Gastrocnemius medialis (tissue), 4 donors: ENCODE measurements around the gene CIDEC. TPM values are rescaled to one million over a fixed set of nuclear protein-coding genes. Genes with fewer than 3 reads are reported as not detected.

ENCODE experiments used
- ATAC-seq, 2 donors: fragments of 150-250 bp; one replicate each; pipeline ENCODE4 v1.9.1; 2016
- DNase-seq, 2 donors: peaks; one replicate each; pipeline ENCODE4 v3.0.0-alpha.2; 2019
- H3K27ac ChIP-seq, 4 donors: fragments of 200-600 bp; sonication (generic); 1 replicate in 1 of 4; 2 replicates in 3 of 4; pipeline ENCODE4 v1.5.1; 2016 to 2018; ENCODE audit warnings: mild to moderate bottlenecking in 2 of 4, moderate library complexity in 1 of 4
- H3K27me3 ChIP-seq, 3 donors: fragments of 200-600 bp; sonication (generic) in 2 of 3; 1 replicate in 1 of 3; 2 replicates in 2 of 3; pipeline versions ENCODE4 v1.5.1 to v1.6.0; 2016 to 2019; ENCODE audit warnings: mild to moderate bottlenecking in 1 of 3, moderate library complexity in 1 of 3
- H3K36me3 ChIP-seq, 2 donors: fragments of 200-600 bp; sonication (generic) in 1 of 2; one replicate each; pipeline ENCODE4 v1.5.1; 2017 to 2018
- H3K4me1 ChIP-seq, 2 donors: fragments of 200-600 bp; sonication (generic) in 1 of 2; one replicate each; pipeline ENCODE4 v1.5.1; 2016 to 2017; ENCODE audit warnings: mild to moderate bottlenecking in 2 of 2
- H3K4me3 ChIP-seq, 4 donors: fragments of 200-600 bp; sonication (generic) in 3 of 4; 1 replicate in 1 of 4; 2 replicates in 3 of 4; pipeline ENCODE4 v1.5.1; 2016 to 2019; ENCODE audit warnings: mild to moderate bottlenecking in 2 of 4
- H3K9me3 ChIP-seq, 3 donors: fragments of 200-600 bp; sonication (generic) in 2 of 3; 1 replicate in 1 of 3; 2 replicates in 2 of 3; pipeline ENCODE4 v1.5.1; 2016 to 2019
- POLR2A ChIP-seq, 2 donors: fragments of 450-650 bp; IDR thresholded peaks; one replicate each; pipeline ENCODE4 v1.6.1; 2017; ENCODE audit warnings: antibody characterized with exemption in 2 of 2, mild to moderate bottlenecking in 2 of 2, moderate library complexity in 2 of 2
- in situ Hi-C, 4 donors: fragments of 200-750 bp; cut with MboI; loops; one replicate each; pipeline versions ENCODE4 v1.15.0 to v1.8.0; 2017; ENCODE audit warnings: low sequenced_read_pairs in 4 of 4
- intact Hi-C: fragments of 100-400 bp; cut with DNase I; formaldehyde crosslinking; loops from one replicate; pipeline ENCODE4 v1.15.1; 2023; ENCODE audit warnings: low total_unique reads
- total RNA-seq, 4 donors: library from RNA; depleted of rRNA; stranded (reverse); fragments of >200 nt; gene quantifications; one replicate each; pipeline versions ENCODE4 v1.1.0 to v1.2.3, GENCODE V29; 2016
- TF ChIP-seq, protein P1 (sequence below), 5 experiments: fragments of 450-650 bp in 3 of 5; fragments of 200-600 bp in 2 of 5; sonication (generic) in 2 of 5; IDR thresholded peaks in 4 of 5; conservative IDR thresholded peaks in 1 of 5; 1 replicate in 4 of 5; 2 replicates in 1 of 5; pipeline ENCODE4 v1.5.1; 2016 to 2019; ENCODE audit warnings: antibody characterized with exemption in 5 of 5, mild to moderate bottlenecking in 3 of 5, moderate library complexity in 3 of 5

The CIDEC gene
- total RNA-seq, 4 donors from 2014 or later = 1.4 to 13.4 (median 3.5) TPM

DNA sequence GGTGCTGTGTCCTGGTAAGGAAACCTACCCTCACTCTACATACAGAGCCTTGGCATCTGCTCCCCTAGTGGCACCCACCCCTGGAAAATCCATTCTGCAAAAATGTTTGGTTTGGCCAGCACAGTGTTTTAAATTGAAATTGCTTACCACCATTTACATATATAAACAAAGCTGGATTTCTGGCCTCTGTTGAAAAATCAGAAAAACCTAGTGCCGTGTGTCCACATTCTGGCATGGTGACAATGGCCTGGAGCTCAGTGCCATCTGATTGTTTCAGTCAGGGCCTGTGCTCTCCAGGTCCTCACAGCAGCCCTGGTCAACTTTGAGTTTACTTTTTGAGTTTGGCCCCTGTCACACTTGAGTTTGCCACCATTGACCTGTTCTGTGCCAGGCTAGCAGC is 34.0 kb upstream of the CIDEC start:
- DNase-seq = no peak
- intact Hi-C loops = loop anchor here (2.0 kb wide), 2 partner anchors 23 to 69 kb away; partner anchors contain the start of genes JAGN1 and RPUSD3
- no peak for TF ChIP-seq POLR2A (IDR thresholded peaks at IDR 0.05)
- TF ChIP-seq, protein P1, sequence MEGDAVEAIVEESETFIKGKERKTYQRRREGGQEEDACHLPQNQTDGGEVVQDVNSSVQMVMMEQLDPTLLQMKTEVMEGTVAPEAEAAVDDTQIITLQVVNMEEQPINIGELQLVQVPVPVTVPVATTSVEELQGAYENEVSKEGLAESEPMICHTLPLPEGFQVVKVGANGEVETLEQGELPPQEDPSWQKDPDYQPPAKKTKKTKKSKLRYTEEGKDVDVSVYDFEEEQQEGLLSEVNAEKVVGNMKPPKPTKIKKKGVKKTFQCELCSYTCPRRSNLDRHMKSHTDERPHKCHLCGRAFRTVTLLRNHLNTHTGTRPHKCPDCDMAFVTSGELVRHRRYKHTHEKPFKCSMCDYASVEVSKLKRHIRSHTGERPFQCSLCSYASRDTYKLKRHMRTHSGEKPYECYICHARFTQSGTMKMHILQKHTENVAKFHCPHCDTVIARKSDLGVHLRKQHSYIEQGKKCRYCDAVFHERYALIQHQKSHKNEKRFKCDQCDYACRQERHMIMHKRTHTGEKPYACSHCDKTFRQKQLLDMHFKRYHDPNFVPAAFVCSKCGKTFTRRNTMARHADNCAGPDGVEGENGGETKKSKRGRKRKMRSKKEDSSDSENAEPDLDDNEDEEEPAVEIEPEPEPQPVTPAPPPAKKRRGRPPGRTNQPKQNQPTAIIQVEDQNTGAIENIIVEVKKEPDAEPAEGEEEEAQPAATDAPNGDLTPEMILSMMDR (IDR thresholded peaks at IDR 0.05 in 4 of 5, conservative IDR thresholded peaks at IDR 0.05 in 1 of 5) = no peak
- in situ Hi-C loops = no loop called here
- no peak for ATAC-seq
- no peak overlapping the region for H3K4me3 ChIP-seq
- H3K27me3 ChIP-seq = no peaks in the 10 kb centered on the region
- H3K27ac ChIP-seq = no peak overlapping the region
- H3K4me1 ChIP-seq = peaks cover 17 to 30% of the 10 kb centered on the region in 2 donors
- no peaks in the 10 kb centered on the region for H3K36me3 ChIP-seq
- H3K9me3 ChIP-seq = no peaks in the 10 kb centered on the region

DNA sequence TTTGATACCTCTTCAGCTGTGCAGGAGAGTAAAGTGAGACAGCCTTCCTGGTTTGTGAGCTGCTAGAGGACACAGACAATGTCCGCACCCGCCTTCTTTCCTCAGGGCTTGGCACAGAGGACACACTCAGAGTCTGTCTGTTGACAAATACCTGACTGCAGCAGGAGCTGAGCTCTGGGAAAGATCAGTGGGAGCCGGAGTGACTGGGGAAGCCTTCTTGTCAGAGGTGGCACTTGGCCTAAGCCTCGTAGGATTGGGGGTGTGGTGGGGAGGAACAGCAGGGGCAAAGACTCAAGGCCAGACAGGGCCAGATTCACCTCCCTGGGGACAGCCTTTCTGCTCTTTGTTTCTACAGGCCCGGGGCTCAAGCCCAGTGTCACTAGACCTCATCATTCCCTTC is 33.5 kb upstream of the CIDEC start:
- in situ Hi-C loops (no loop called here), intact Hi-C loops (no loop called here)
- Histone ChIP-seq H3K9me3 (no peaks in the 10 kb centered on the region), H3K27me3 (no peaks in the 10 kb centered on the region), H3K36me3 (no peaks in the 10 kb centered on the region), H3K27ac (no peak overlapping the region), H3K4me1 (peaks cover 17 to 30% of the 10 kb centered on the region in 2 donors), H3K4me3 (no peak overlapping the region)
- no peak for ATAC-seq
- TF ChIP-seq, protein P1 (IDR thresholded peaks at IDR 0.05 in 4 of 5, conservative IDR thresholded peaks at IDR 0.05 in 1 of 5) = no peak
- TF ChIP-seq POLR2A (IDR thresholded peaks at IDR 0.05) = no peak
- DNase-seq = no peak

DNA sequence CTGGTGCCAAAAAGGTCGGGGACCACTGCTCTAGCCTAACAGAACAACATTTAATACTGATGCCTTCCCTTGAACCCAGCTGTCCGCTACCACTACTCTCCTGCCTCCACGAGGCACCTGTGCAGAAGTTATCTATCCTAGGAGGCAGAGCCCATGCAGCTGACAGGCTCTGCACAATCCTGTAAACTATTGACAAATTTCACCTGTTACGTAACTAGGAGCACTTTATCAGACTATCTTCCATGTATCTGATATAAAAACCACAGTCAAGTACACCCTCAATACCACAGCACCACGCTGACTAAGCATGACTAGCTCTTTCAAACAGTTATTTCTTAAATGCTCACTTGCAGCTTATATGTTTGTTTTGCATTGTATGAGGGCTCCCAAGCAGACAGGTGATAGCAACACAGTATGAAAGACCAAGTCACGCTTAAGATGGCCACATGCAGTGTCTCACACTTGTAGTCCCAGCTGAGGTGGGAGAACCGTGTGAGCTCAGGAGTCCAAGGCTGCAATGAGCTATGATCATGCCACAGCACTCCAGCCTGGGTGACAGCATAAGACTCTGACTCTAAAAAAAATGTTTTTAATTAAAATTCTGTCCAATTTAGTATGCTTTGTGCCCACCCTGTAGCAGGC is 32.4 kb upstream of the CIDEC start:
- Histone ChIP-seq H3K4me3 (no peak overlapping the region), H3K4me1 (peaks cover 8 to 20% of the 10 kb centered on the region in 2 donors), H3K27me3 (no peaks in the 10 kb centered on the region), H3K27ac (no peak overlapping the region), H3K36me3 (no peaks in the 10 kb centered on the region), H3K9me3 (no peaks in the 10 kb centered on the region)
- intact Hi-C loops (no loop called here), in situ Hi-C loops (no loop called here)
- no peak for DNase-seq
- TF ChIP-seq POLR2A (IDR thresholded peaks at IDR 0.05) = no peak
- TF ChIP-seq, protein P1 (IDR thresholded peaks at IDR 0.05 in 4 of 5, conservative IDR thresholded peaks at IDR 0.05 in 1 of 5) = no peak
- ATAC-seq = no peak

DNA sequence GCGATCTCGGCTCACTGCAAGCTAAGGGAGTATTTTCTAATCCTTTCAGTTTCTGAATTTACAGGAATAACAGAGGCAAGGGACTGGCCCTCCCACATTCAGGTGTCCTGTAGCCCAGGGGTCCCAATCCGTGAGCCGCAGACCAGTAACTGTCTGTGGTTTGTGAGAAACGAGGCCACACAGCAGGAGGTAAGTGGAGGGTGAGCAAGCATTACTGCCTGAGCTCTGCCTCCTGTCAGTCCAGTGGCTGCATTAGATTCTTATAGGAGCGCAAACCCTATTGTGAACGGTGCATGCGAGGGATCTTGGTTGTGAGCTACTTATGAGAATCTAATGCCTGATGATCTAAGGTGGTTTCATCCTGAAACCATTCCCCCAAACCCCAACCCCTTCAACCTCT is 31.8 kb upstream of the CIDEC start:
- H3K36me3 ChIP-seq = no peaks in the 10 kb centered on the region
- in situ Hi-C loops (no loop called here), intact Hi-C loops (no loop called here)
- H3K4me1 ChIP-seq = peaks cover 5 to 15% of the 10 kb centered on the region in 2 donors
- DNase-seq (no peak), ATAC-seq (no peak)
- no peak overlapping the region for H3K4me3 ChIP-seq
- H3K27me3 ChIP-seq = no peaks in the 10 kb centered on the region
- H3K27ac ChIP-seq = no peak overlapping the region
- no peaks in the 10 kb centered on the region for H3K9me3 ChIP-seq
- no peak for TF ChIP-seq POLR2A (IDR thresholded peaks at IDR 0.05)
- TF ChIP-seq, protein P1 (IDR thresholded peaks at IDR 0.05 in 4 of 5, conservative IDR thresholded peaks at IDR 0.05 in 1 of 5) = no peak
